HG02642 (cell line): ENCODE measurements around the gene UGT1A6.

ENCODE experiments used
- ATAC-seq: cut with Tn5 transposase; IDR thresholded peaks from one replicate; pipeline ENCODE4 v1.9.1; 2021; ENCODE audit warnings: mild to moderate bottlenecking; ENCODE audit not compliant: unreplicated experiment, poor library complexity

UGT1A6 gene

DNA sequence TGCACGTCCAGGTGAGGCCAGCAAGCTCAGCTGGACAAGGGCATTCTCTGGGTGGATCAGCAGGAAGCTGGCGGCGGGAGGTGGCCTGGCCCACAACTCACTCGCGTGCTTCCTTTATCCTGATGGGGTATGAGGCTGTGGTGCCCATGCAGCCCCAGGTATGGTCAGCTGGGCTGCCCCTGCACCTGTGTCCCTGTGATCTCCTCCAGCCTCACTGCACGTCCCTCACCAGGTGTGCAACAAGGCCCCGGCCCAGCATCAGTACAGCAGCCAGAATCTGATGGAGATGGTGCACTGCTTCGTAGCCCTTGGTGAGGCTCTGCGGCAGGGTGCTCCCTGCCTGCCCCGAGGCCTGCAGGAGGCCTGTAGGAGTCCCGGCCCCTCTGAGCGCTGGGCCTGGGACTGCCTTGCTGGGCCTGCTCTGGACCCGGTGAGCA lies 103.1 kb downstream of the UGT1A6 start:
- no peak for ATAC-seq

DNA sequence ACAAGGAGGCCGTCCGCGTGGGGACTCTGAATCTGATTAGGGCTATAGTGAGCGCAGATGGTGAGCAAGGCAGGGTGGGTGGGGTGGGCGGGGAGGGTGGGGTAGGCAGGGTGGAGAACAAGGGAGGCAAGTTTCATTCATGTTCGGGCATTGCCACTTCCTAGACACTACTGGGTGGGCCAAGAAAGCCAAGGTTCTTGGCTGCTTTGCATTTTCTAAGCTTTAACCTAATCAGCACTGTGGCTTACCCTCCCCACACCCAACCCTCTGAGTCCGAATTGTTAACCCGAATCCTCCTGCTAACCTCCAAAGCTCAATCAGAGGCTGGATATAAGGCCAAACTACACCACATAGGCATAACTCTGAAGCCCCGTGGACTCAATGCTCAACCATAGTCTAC lies 103.6 kb downstream of the UGT1A6 start:
- no peak for ATAC-seq

DNA sequence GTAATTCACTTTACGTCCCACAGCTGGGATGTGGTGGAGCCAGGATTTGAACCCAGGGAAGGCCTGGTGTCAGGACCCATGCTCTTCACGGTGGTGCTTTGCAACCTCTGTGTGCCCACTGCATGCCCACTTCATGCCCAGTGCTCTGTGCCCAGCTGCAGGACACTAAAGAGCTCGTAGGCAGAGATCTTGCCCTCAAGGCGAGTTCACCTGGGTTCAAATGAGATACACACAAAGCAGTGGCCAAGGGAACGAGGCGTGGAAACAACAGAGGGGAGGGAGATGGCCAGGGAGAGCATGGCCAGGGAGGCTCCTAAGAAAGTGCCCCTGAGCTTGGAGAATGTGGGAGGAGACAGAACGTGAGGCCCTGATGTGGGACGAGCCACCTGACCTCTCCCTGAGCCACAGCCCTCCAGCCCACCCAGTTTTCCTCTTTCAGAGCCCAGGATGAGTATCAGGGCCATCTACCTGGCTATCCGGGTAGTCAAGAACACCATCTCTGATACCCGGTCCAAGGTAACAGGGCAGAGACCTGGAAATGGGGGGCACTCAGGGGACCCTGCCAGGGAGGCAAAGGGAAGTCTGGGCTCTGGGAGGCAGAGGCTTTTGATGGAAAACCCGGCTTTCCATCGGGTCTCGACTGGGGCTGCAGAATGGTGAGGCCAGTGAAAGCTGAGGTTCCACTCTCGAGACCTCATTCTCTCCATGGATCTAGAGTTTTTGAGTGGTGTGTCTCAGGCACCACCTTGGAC lies 105.8 kb downstream of the UGT1A6 start:
- ATAC-seq, result no peak

DNA sequence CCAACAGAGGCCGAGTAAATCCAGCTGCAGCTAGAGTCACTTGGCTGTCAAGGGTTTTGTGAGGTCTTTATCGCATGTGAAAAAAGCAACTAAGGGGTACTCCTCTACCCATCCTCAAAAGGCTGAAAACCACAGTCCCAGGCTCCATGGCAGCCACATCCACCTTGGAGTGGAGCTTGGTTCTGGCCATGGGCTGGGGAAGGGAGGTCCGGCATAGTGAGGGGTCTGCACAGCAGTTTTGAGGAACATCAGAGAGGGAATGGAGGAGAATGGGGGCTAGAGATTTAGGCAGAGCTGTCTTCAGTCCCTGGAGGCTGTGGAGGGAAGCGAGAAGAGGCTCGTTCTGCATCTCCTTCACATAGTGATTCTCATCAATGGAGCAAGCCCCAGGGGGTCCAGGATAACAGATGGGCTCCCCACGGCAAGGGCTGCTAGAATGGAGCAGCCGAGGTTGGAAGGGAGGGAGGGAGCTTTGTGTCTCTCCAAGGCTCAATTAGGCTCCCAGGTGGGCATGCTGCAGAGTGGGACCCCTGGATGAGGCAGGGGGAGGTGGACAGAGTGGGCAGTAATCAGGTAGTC lies 106.5 kb downstream of the UGT1A6 start:
- ATAC-seq, result no peak

DNA sequence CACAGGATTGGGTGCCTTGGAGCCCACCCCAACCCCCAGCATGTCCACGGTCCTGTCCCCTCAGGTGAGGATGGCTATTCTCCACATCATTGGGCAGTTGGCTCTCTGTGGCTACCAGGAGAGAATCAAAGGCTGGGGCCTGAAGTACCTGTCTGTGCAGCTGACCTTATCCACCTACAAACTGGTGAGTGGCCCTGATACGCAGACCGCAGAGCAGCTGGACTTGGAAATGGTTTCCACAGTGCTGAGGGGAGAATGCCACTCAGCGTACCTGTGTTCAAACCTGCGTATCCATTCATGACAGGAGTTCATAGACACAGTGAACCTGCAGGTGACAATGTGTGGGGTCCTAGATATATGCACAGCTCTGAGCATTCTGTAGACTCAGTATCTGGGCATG lies 107.0 kb downstream of the UGT1A6 start:
- no peak for ATAC-seq

DNA sequence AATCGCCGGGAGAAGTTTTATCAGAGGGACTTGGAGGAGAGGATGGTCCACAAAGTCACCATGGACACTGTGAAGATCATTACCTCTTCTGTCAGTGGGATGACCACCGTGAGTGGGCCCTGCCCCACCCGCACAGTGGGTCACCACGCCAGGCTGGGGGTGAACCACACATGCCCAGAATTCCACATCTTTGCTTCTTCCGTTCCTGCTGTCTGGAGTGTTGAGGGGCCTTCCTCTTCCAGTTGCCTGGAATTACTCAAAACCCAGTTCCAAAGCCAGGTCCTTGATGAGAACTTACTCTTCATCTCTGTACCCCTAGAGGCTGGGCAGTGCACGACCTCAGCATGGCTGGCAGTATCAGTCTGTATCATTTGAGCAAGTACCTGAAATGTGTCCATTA lies 107.5 kb downstream of the UGT1A6 start:
- no peak for ATAC-seq

DNA sequence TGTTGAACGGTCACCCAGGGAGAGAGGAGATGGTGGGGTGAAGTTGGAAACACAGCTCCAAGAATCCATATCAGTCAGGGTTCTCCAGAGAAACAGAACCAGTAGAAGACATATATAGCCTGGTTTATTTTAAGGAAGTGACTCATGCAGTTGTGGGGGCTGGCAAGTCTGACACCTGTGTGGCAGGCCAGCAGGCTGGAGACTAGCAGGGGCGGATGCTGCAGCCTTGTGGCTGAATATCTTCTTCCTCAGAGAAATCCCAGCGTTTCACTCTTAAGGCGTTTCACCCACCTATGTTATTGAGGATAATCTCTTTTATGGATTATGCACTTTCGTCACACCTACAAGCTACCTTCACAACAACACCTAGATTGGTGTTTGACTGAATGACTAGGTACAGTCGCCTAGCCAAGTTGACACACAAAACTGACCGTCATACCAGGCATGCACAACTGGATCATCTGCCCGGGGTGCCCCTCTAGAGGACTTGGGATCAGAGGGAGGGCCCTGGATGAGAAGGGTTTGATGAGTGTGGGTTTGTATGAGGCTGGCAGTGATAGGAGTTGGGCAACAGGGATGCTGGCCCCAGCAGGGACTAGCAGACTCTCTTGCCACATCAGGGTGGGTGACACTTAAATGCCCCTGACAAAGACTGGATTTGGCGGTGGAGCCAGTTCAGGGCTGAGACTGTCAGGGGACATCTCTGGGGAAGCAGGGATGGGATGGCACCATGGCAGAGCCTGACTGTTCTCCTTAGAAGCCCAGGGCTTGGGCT lies 108.9 kb downstream of the UGT1A6 start:
- ATAC-seq, result no peak

DNA sequence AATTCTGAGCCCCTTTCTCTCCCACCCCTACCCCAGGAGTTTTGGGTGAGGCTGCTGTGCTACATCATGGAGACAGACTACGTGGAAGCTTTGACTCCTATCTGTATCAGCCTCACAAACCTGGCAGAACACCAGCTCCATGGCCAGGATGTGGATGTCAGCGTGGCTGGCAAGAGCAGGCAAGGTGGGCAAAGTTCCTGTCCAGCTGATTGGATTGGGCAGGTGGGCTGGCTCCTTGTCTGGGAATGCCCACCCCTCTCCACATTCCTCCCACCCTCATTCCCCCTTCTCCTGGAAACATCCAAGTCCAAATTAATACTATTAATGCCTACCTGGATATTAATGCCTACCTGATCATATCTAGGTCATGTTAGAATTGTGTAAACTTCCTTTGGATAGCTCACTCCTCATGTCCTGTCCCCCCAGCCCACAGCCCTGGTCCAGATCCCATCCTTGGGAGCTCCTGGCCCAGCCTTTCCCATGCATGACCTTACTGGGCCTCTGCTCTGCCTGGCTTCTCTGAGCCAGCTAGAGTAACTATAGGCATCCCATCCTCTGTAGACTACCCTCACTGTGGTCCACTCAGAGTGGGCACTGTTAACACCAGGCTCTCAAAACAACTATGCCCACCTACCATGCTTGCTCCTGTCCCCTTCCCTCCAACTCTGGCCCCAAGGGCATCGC lies 109.6 kb downstream of the UGT1A6 start:
- ATAC-seq, result no peak

DNA sequence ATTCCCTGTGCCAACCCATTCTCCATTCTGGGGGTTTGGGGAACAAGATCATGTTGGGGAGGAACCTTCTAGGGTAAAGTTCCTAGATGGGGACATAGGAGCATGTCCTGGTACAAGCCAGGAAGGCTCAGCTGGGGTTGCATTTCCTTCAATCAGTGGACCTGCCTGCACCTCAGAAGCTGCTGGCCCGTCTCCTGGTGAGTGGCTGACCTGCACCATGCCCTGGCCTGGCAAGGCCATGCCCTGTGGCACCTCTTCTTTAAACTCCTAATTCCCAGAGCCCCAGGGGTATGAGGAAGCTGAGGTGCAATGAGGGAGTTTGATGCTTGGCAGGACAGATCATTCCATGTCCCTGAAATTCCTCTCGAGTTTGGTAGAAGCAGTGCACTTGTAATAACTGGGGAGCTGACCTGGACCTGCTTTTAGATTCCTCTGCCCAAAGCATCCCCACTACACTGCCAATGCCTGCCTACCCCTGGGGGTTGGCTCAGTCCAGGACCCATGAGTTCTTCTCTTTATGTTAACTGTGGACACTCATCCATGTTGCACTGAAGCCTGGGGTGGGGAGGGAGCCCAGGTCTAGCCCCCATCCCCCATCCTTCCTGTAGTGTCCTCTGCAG lies 110.7 kb downstream of the UGT1A6 start:
- no peak for ATAC-seq

DNA sequence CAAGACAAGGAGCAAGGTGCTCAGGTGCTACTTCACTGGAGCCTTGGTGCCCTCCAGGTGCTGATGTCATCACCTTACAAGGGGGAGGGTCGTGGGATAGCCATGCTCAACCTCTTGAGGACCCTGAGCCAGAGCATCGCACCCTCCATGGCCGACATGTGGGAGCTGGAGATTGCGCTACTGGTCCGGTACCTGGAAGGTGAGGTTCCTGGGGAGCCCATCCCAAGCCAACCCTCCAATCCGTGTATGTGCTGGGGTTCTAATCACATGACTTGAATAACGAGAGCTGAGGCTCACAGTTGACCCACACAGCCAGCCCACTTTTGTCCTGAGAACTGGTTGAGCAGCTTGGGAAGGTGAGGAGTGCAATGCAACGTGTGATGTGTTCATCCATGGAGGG lies 111.3 kb downstream of the UGT1A6 start:
- ATAC-seq, result no peak

DNA sequence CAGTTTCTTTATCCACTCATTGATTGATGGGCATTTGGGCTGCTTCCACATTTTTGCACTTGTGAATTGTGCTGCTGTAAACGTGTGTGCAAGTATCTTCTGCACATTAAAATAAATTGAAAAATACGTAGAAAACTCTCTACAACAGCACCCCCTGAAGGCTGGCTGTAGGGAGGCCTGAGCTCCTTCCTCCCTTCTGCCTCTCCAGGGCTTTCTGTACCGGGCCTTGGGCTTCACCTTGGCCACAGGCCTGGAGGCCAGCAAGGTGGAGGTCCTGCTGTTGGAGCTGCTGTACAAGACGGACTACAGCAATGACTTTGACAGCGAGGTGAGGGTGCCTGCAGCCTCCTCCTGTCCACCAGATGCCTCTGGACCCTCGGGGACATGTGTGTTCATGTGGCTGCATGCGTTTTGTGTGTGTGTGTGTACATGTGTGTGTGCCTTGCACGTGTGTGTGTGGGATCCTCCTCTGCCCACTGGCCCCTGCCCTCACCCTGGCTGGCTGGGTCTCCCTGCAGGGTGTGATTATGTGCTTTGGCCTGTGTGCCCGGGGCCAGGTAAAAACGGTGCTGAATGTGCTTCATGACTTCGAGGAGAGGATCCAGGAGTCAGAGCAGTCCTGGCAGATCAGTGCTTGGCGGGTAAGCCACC lies 114.7 kb downstream of the UGT1A6 start:
- ATAC-seq, result no peak

DNA sequence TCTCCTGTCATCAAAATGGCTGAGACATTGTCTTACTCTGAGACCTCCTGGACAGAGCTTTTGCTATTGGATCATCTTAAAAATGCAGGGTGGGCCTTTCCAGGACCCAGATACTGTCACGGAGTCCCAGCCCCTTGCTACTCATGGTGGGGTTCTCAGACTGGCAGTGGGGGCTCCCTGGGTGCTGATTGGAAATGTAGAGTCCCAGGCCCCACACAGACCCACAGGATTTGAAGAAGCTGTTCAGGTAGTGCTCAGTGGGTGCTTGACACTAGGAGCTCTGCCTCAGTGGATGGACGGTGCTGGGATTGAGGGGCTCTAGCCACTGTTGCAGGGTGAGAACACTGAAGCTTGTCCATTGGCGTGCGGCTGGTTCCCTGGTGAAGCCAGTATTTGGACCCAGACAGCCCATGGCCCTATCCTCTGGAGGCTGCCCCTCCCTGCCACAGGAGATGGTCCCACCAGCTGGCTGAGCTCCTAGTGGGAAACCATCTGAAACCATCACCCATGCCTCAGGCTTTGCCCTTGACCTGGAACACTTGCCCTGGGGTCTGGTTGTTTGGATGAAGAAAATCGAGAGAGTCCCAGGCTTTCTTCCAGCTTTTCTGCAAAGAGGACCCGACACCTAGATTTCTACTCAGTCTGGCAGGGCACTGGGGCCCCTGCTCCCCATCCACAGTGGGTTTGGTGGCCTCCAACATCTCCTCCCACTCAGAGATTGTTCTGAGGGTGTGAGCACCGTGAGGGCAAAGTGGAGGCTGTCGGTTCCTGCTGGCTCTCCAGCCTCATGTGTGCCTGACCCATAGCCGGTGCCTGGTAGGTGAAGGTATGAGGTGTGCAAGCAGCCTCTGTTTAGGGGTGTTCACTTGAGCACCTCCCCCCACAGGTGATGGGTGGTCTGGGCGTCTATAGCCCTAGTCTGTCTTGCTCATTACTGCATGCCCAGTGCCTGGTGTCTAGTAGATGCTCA lies 115.6 kb downstream of the UGT1A6 start:
- ATAC-seq, result no peak

DNA sequence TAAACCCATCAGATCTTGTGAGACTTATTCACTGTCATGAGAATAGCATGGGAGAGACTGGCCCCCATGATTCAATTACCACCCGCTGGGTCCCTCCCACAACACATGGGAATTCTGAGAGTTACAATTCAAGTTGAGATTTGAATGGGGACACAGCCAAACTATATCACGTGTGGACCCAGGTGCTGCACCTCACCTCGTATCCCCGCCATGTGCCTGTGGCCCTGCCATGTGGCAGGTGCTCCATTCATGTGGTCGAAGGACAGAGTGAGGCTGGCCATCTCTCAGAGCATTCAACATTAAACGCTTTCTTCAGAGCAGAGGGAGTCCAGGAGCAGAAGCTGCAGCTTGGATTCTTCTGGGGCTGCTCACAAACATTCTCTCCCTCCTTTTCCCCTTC lies 117.7 kb downstream of the UGT1A6 start:
- ATAC-seq, result no peak

DNA sequence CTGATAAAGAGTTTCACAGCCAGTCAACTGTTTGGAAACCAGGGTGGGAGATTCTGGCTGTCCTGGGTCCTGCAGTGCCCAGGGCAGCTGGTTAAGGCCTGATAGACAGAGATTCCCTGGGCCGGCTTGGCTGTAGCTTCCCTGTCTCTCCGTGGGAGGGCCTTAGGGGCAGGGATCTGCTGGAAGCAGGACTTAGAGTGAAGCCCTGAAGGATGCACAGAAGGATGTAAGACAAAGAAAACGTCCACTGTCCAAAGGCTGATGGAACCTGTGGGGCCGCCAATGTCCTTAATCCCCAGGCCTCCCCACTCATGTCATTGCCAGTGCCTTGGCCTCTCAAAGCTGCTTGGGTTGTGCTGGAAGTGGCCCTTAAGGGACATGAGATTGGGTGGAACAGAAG lies 118.4 kb downstream of the UGT1A6 start:
- no peak for ATAC-seq

DNA sequence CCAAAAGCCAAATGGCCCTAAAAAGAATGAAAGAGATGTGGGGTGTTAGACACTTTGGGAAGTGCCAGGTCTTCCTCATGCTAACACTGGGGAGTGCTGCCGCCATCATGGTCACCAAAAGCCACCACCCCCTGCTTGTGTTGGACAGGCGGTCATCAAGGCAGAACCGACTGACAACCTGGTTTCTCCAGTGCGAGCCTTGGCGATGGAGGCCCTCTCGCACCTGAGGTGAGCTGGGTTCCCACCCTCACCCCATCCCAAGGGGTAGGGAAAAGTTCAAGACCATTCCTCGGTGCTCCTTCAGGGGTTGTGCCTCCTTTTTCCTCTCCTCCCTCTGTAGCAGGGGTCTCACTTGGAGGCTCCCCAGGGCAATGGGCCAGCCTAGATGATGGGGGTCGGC lies 119.0 kb downstream of the UGT1A6 start:
- ATAC-seq, result no peak

DNA sequence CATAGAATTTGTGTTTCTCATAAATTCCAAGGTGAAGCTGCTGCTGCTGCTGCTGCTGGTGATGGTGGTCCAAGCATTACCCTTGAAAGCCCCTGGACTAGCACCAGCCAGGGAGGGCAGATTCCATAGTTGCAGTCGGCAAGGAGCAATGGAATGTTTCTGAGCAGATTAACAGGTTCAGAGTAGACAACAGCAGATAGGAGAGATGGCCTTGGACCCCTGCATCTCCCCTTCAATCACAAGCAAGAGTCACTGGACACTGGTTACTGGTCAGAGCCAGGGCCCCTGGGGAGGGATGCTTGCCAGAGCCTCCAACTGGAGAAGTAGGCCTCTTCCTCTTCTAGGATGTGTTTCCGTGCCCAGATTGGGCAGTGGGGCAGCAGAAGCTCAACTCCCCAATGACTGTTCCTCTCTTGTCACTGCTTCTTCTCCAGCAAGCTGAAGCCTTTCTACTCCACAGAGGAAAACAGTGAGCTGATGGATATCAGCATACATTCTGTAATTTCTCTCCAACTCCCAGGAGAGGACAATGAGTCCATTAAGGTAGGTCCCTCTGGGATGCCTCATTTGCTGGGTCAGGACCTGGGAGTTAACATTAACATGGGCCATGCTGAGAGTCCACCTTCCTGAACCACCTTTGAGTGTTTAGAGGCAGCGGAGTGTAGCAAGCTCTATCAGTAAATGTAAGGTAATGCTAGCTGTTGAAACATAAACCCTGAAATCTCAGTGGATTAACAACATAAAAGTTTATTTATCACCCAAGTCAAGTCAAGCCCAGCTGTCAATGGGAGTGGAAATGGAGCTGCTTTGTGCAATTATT lies 120.8 kb downstream of the UGT1A6 start:
- no peak for ATAC-seq

DNA sequence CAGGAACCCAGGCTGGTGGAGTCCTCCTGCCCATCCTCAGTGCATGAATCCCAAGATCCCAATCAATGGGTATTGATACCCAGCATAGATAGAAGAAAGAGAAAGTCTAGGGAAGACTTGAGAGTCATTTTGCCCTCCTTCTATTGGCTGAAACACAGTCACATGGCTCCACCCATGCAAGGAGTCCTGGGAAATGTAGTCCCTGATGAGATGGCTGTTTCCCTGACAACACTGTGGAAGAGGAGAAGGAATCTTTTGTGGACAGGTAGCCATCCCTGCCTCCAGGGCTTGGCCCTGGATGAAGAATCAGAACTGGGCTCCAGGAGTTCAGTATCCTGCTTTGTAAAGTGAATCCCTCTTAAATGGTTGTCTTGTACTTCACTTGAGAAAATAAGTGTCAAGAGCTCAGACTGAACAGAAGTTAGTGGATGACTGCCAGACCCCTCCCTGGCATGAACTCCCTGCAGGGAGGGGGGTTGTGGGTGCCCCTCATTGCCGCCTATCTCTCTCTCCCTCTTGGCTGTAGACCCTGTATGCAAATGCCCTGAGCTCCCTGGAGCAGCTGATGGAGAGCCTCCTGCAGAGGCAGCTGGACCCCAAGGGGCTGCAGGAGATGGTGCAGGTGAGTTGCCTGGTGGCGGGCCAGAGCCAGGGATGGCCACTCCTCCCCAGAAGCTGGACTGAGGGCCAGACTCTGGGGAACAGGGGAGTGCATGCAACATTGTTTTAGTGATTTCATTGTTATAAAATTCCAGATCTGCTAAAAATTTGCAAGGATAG lies 121.6 kb downstream of the UGT1A6 start:
- no peak for ATAC-seq
